DOHH2 (cell line): ENCODE measurements around the gene NHLH1.
A peak's percentile ranks its signal among the peaks of the same experiment; 100 is the strongest.

ENCODE experiments used
- H3F3A ChIP-seq: fragments of 200-600 bp; sonication (generic), shearing (Covaris generic); 2 replicates; pipeline ENCODE4 v1.6.0; 2016; ENCODE audit warnings: antibody characterized with exemption, mild to moderate bottlenecking; ENCODE audit not compliant: control insufficient read depth, insufficient read depth
- H3K27ac ChIP-seq: fragments of 200-600 bp; sonication (generic); 2 replicates; pipeline ENCODE4 v1.5.1; 2014; ENCODE audit warnings: low read depth, mild to moderate bottlenecking, low read length, moderate library complexity
- H3K27me3 ChIP-seq: fragments of 200-600 bp; sonication (generic); 2 replicates; pipeline ENCODE4 v1.6.1; 2014; ENCODE audit warnings: mild to moderate bottlenecking, low read length, mixed read lengths; ENCODE audit not compliant: control insufficient read depth
- H3K36me3 ChIP-seq: fragments of 200-600 bp; sonication (generic); 2 replicates; pipeline ENCODE4 v1.6.1; 2014; ENCODE audit warnings: mild to moderate bottlenecking, low read length, moderate library complexity, mixed read lengths; ENCODE audit not compliant: control insufficient read depth
- H3K4me1 ChIP-seq: fragments of 200-600 bp; sonication (generic); 2 replicates; pipeline ENCODE4 v1.6.1; 2014; ENCODE audit warnings: mild to moderate bottlenecking, low read length, mixed read lengths; ENCODE audit not compliant: control insufficient read depth
- H3K4me2 ChIP-seq: fragments of 200-600 bp; sonication (generic); 2 replicates; pipeline ENCODE4 v1.6.0; 2014; ENCODE audit warnings: mild to moderate bottlenecking, low read length, moderate library complexity
- H3K4me3 ChIP-seq: fragments of 200-600 bp; sonication (generic); 2 replicates; pipeline ENCODE4 v1.5.1; 2014; ENCODE audit warnings: mild to moderate bottlenecking, low read length, mixed read lengths
- H3K79me2 ChIP-seq: fragments of 200-600 bp; sonication (generic); 2 replicates; pipeline ENCODE4 v1.6.1; 2014; ENCODE audit warnings: mild to moderate bottlenecking, low read length, mixed read lengths; ENCODE audit not compliant: control insufficient read depth
- H3K9me2 ChIP-seq: fragments of 200-600 bp; sonication (generic); replicated peaks from 2 replicates; pipeline ENCODE4 v1.6.1; 2014; ENCODE audit warnings: mild to moderate bottlenecking, low read length, mixed read lengths; ENCODE audit not compliant: control insufficient read depth
- H3K9me3 ChIP-seq: fragments of 200-600 bp; sonication (generic); 2 replicates; pipeline ENCODE4 v1.6.1; 2014; ENCODE audit warnings: antibody characterized with exemption, low read length, mixed read lengths; ENCODE audit not compliant: control insufficient read depth, insufficient read depth
- H4K20me1 ChIP-seq: fragments of 200-600 bp; sonication (generic); 2 replicates; pipeline ENCODE4 v1.6.0; 2014; ENCODE audit warnings: low read depth, mild to moderate bottlenecking, antibody characterized with exemption, low read length, moderate library complexity; ENCODE audit not compliant: control insufficient read depth, insufficient read depth
- EZH2phosphoT487 ChIP-seq: fragments of 200-600 bp; sonication (generic); IDR thresholded peaks from 2 replicates; pipeline ENCODE4 v1.6.1; 2017; ENCODE audit warnings: borderline replicate concordance, mild to moderate bottlenecking, antibody characterized with exemption, low read length, moderate library complexity, mixed read lengths
- TF ChIP-seq, protein P1 (sequence below): fragments of 200-600 bp; sonication (generic); IDR thresholded peaks from one replicate; pipeline ENCODE4 v1.5.1; 2014; ENCODE audit warnings: antibody characterized with exemption, mild to moderate bottlenecking, low read depth, low read length; ENCODE audit not compliant: poor library complexity, severe bottlenecking

The NHLH1 gene

DNA sequence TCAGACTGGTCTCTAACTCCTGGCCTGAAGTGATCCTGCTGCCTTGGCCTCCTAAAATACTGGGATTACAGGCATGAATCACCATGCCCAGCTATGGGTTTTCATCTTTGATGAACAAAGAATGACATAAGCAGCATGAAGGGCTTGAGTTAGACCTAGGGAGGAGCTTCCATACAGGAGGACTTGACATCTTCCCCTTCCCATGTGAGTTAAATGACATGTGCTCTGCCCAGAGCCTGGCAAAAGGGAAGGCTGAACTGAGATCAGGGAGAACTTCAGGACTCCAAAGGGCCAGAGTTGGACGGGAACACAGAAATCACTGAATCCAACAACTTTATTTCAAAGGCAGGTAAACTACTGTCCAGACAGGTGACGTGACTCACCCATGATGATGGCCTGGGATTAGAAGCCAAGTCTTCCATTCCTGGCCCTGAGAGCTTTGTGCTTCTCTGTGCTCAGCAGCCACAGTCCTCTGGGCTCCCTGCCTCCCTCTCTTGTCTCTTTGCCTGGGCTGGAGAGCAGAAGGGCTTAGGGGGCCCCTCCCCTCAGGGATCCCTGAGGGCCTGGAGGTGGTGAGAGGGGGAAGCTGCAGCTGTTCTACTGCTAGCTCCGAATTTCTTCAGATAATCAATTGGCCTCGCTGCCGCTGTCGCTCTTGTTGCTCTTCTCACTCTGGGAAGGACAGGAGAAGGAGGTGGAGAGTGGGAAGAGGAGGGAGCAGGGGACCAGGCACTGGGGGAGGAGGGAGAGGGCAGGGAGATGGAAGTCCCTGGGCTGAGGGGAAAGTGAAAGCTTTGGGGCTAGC is 7.6 kb downstream of the NHLH1 start:
- no peak overlapping the region for H3K4me2 ChIP-seq

DNA sequence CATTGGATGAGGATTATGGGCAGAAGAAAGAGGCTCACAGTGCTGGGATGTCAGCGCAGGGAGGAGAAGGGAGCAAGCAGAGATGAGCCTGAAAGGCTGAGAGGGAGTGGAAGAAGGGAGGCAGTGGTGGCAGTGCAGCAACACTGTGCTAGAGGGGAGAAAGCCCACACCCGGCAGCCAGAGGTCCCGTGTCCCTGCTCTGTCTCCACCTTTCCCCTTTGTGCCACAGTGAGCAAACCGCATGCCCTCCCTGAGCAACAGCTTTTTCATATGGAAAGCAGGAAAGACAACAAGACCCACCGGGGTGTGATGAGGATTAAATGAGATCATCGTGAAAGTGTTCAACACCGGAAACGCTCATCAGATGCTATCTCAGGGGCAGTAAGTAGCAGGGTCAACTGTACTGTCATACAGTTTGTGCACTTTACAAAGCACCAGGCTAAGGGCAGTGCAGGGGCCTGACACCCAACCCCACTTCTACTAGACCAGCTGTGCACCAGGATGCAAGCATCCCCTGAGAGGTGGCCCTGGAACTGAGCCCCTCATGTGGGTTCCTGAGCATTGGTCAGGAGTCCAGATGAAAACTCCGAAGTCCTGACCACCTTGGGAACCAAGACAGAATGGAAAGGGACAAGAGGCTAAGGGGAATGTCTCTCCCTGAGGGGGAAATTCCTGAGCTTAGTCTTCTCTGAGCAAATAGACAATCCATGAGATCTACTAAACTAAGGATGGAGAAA is 9.1 kb downstream of the NHLH1 start:
- H3F3A ChIP-seq: no peaks in the 10 kb centered on the region
- 0 out of 2 replicates have a peak overlapping the region, but pooled peaks have one; percentile 0 for H3K27ac ChIP-seq
- H3K9me2 ChIP-seq: no peaks in the 10 kb centered on the region
- peaks cover 16% of the 10 kb centered on the region for H3K4me1 ChIP-seq
- H3K4me2 ChIP-seq: peak overlapping the region; percentile 56
- no peaks in the 10 kb centered on the region for H3K36me3 ChIP-seq
- H3K27me3 ChIP-seq: peaks cover 10% of the 10 kb centered on the region
- H3K79me2 ChIP-seq: no peaks in the 10 kb centered on the region
- H3K9me3 ChIP-seq: no peaks in the 10 kb centered on the region
- TF ChIP-seq, protein P1, sequence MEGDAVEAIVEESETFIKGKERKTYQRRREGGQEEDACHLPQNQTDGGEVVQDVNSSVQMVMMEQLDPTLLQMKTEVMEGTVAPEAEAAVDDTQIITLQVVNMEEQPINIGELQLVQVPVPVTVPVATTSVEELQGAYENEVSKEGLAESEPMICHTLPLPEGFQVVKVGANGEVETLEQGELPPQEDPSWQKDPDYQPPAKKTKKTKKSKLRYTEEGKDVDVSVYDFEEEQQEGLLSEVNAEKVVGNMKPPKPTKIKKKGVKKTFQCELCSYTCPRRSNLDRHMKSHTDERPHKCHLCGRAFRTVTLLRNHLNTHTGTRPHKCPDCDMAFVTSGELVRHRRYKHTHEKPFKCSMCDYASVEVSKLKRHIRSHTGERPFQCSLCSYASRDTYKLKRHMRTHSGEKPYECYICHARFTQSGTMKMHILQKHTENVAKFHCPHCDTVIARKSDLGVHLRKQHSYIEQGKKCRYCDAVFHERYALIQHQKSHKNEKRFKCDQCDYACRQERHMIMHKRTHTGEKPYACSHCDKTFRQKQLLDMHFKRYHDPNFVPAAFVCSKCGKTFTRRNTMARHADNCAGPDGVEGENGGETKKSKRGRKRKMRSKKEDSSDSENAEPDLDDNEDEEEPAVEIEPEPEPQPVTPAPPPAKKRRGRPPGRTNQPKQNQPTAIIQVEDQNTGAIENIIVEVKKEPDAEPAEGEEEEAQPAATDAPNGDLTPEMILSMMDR: no peak
- TF ChIP-seq EZH2phosphoT487: no peak
- peak overlapping the region; percentile 24 for H3K4me3 ChIP-seq
- no peaks in the 10 kb centered on the region for H4K20me1 ChIP-seq

More for the DNA sequence above, 7.6 kb downstream of the NHLH1 start:
- Histone ChIP-seq H3K36me3 (no peaks in the 10 kb centered on the region), H4K20me1 (no peaks in the 10 kb centered on the region), H3K9me2 (no peaks in the 10 kb centered on the region), H3K27me3 (peaks cover 7% of the 10 kb centered on the region), H3K79me2 (no peaks in the 10 kb centered on the region), H3K27ac (no peak overlapping the region), H3K4me3 (no peak overlapping the region), H3K9me3 (no peaks in the 10 kb centered on the region), H3F3A (no peaks in the 10 kb centered on the region), H3K4me1 (peaks cover 16% of the 10 kb centered on the region)
- TF ChIP-seq, protein P1: no peak
- no peak for TF ChIP-seq EZH2phosphoT487

DNA sequence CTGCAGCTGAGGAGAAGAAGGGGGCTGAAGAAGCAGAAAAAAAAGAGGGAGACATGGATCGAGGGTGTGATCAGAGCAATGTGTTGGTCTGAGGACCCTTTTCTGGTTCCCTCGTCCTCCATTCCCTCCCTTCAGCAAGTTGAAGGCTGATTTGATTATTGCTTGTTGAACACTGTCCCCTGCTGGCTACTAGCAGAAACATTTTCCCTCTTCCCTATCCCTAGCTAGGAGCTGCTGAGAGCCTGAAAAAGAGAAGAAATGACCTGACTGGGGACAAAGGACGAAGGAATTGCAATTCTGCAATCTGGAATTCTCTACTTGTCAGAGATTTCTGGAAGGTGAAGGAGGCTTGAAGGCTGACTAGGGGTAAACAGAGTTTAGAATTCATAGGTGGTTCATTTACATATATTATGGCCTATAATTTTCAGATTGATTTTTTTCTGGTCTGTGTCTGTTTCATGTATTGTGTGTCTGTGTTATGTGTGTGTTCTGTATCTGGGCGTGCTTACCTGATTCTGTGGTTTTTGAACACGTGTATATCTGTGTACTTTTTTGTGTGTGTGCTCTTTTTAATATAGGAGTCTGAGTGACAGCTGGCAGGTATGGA is 9.8 kb downstream of the NHLH1 start:
- peak overlapping the region; percentile 24 for H3K4me3 ChIP-seq
- no peaks in the 10 kb centered on the region for H3K9me3 ChIP-seq
- no peaks in the 10 kb centered on the region for H3K9me2 ChIP-seq
- H3K27me3 ChIP-seq: peaks cover 10% of the 10 kb centered on the region
- no peak overlapping the region for H3K27ac ChIP-seq
- no peak for TF ChIP-seq EZH2phosphoT487
- TF ChIP-seq, protein P1: peak; percentile 94
- no peaks in the 10 kb centered on the region for H3K36me3 ChIP-seq
- H4K20me1 ChIP-seq: no peaks in the 10 kb centered on the region
- H3K79me2 ChIP-seq: no peaks in the 10 kb centered on the region
- H3F3A ChIP-seq: no peaks in the 10 kb centered on the region
- H3K4me2 ChIP-seq: peak overlapping the region; percentile 56
- peaks cover 16% of the 10 kb centered on the region for H3K4me1 ChIP-seq
